Lung (tissue), 12 donors: ENCODE measurements around the gene FBXO42. TPM values are rescaled to one million over a fixed set of nuclear protein-coding genes. Genes with fewer than 3 reads are reported as not detected.

ENCODE experiments used
- ATAC-seq: fragments of 200-7000 bp; cut with Tn5 transposase; one replicate; pipeline ENCODE4 v1.9.1; 2020; ENCODE audit warnings: moderate number of reproducible peaks; ENCODE audit not compliant: insufficient read depth, low FRiP score
- DNase-seq, 3 donors: peaks; one replicate each; pipeline ENCODE4 v3.0.0-alpha.2; 2013 to 2017
- H3K27ac ChIP-seq, 2 donors: one replicate each; pipeline ENCODE4 v1.5.1; 2013; ENCODE audit warnings: mild to moderate bottlenecking in 2 of 2, moderate library complexity in 2 of 2, control low read depth in 1 of 2, inconsistent platforms in 1 of 2, low read depth in 1 of 2, low read length in 1 of 2
- H3K27me3 ChIP-seq, 3 donors: one replicate each; pipeline ENCODE4 v1.5.1; 2013; ENCODE audit warnings: low read length in 2 of 3; ENCODE audit not compliant: control insufficient read depth in 3 of 3, insufficient read depth in 3 of 3
- H3K36me3 ChIP-seq, 4 donors: one replicate each; pipeline ENCODE4 v1.5.1; 2013; ENCODE audit warnings: low read length in 4 of 4, mild to moderate bottlenecking in 1 of 4, moderate library complexity in 1 of 4; ENCODE audit not compliant: control insufficient read depth in 4 of 4, insufficient read depth in 4 of 4
- H3K4me1 ChIP-seq, 5 donors: one replicate each; pipeline ENCODE4 v1.5.1; 2013; ENCODE audit warnings: low read length in 5 of 5, mild to moderate bottlenecking in 2 of 5, moderate library complexity in 1 of 5; ENCODE audit not compliant: control insufficient read depth in 5 of 5, insufficient read depth in 5 of 5
- H3K4me3 ChIP-seq: one replicate; pipeline ENCODE4 v1.5.1; 2013; ENCODE audit warnings: mild to moderate bottlenecking, control low read depth, moderate library complexity
- H3K9ac ChIP-seq, 2 donors: one replicate each; pipeline ENCODE4 v1.5.1; 2013; ENCODE audit warnings: low read length in 2 of 2, control low read depth in 1 of 2; ENCODE audit not compliant: insufficient read depth in 1 of 2
- H3K9me3 ChIP-seq, 4 donors: one replicate each; pipeline ENCODE4 v1.5.1; 2013; ENCODE audit warnings: low read length in 3 of 4, mild to moderate bottlenecking in 1 of 4, moderate library complexity in 1 of 4; ENCODE audit not compliant: control insufficient read depth in 4 of 4, insufficient read depth in 3 of 4
- WGBS, 2 donors: extraction: QIAGEN DNeasy Blood & Tissue Kit; methylation state at CpG; one replicate each; pipeline ENCODE4 v1.1.7; 2013; 5-methylcytosine and 5-hydroxymethylcytosine counted together
- polyA plus RNA-seq, 2 donors: library from polyadenylated mRNA; stranded (reverse); fragments of 200-250 nt; gene quantifications; one replicate each; pipeline ENCODE4 v1.2.1, GENCODE V29; 2013
- total RNA-seq, 2 donors: library from RNA; depleted of rRNA in 1 of 2; stranded (reverse); fragments of >200 nt in 1 of 2; gene quantifications; one replicate each; pipeline ENCODE4 v1.2.1, GENCODE V29; 2014 to 2021
- TF ChIP-seq, protein P1 (sequence below): IDR thresholded peaks from 2 replicates; pipeline ENCODE4 v1.5.1; 2012; ENCODE audit warnings: mild to moderate bottlenecking; ENCODE audit errors: control extremely low read depth, extremely low read depth
- donor health status: control.
- donor health status: control.
- donor health status: Bipolar disorder and iron deficiency.
- donor health status: healthy.
- donor health status: DM: yes; HTN: yes; CAD: no.

Gene FBXO42
- total and polyA plus RNA-seq, 4 donors = 7.3 to 28.6 (median 14.8) TPM

DNA sequence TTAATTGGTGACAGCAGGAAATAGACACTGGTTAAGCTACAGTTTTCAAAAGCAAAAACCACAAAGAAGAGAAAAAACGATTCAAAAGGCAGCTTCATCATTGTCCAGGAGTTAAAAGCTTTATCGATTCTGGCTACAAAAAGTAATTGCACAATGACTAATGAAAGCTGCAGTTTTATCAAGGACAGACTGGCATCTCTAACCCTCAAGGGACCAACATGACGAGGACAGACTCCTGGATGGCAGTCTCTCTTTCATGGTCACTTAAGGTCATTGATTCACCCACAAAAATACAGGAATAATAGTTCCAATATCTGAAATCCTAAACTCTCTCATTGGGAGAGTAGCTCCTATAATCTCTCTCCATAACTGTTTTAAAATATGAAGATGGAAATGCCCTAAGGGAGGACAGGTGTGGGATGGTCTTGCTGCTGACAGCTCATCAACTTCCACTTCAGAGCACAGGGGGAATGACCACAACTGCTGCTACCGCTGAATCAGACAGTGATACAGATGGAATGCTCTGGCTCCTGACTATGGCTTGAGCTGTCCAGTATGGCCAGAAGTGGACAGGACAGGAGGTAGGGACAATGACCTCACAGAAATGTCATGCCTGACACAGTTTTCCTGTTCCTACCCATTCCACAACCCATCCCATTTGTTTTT, 97.9 kb downstream of the FBXO42 start:
- no peak for DNase-seq
- H3K9me3 ChIP-seq = no peaks in the 10 kb centered on the region
- H3K9ac ChIP-seq = no peak overlapping the region
- no peak for ATAC-seq
- peak overlapping the region in 1 of 2 donors; percentile 66 for H3K27ac ChIP-seq
- TF ChIP-seq, protein P1, sequence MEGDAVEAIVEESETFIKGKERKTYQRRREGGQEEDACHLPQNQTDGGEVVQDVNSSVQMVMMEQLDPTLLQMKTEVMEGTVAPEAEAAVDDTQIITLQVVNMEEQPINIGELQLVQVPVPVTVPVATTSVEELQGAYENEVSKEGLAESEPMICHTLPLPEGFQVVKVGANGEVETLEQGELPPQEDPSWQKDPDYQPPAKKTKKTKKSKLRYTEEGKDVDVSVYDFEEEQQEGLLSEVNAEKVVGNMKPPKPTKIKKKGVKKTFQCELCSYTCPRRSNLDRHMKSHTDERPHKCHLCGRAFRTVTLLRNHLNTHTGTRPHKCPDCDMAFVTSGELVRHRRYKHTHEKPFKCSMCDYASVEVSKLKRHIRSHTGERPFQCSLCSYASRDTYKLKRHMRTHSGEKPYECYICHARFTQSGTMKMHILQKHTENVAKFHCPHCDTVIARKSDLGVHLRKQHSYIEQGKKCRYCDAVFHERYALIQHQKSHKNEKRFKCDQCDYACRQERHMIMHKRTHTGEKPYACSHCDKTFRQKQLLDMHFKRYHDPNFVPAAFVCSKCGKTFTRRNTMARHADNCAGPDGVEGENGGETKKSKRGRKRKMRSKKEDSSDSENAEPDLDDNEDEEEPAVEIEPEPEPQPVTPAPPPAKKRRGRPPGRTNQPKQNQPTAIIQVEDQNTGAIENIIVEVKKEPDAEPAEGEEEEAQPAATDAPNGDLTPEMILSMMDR = no peak
- peaks cover 23 to 33% (median 27%) of the 10 kb centered on the region in 4 donors for H3K36me3 ChIP-seq
- H3K4me1 ChIP-seq = peaks cover 0 to 21% (median 8%) of the 10 kb centered on the region in 5 donors
- H3K4me3 ChIP-seq = no peak overlapping the region
- WGBS, 2 donors = 80 to 81% methylated on average over 4 of the region's 4 CpGs
- no peaks in the 10 kb centered on the region for H3K27me3 ChIP-seq

GRCh38 chr1:16253332-16253922, 98.9 kb downstream of the FBXO42 start:
- H3K9ac ChIP-seq = no peak overlapping the region
- TF ChIP-seq, protein P1 = no peak
- no peak overlapping the region for H3K27ac ChIP-seq
- H3K9me3 ChIP-seq = no peaks in the 10 kb centered on the region
- no peaks in the 10 kb centered on the region for H3K27me3 ChIP-seq
- peaks cover 23 to 33% (median 27%) of the 10 kb centered on the region in 4 donors for H3K36me3 ChIP-seq
- 77 to 79% methylated on average over 5 of the region's 5 CpGs for WGBS, 2 donors
- no peak for ATAC-seq
- H3K4me1 ChIP-seq = peaks cover 5 to 24% (median 18%) of the 10 kb centered on the region in 5 donors
- no peak overlapping the region for H3K4me3 ChIP-seq
- no peak for DNase-seq

- ATAC-seq (no peak), DNase-seq (no peak)
- H3K27ac ChIP-seq = no peak overlapping the region
- H3K9ac ChIP-seq = no peak overlapping the region
- no peak overlapping the region for H3K4me3 ChIP-seq
- TF ChIP-seq, protein P1 = no peak
- WGBS, 2 donors = 94 to 100% methylated on average over 2 of the region's 2 CpGs
- no peaks in the 10 kb centered on the region for H3K9me3 ChIP-seq
- peaks cover 7 to 28% (median 23%) of the 10 kb centered on the region in 5 donors for H3K4me1 ChIP-seq
- no peaks in the 10 kb centered on the region for H3K27me3 ChIP-seq
- H3K36me3 ChIP-seq = peaks cover 23 to 33% (median 27%) of the 10 kb centered on the region in 4 donors
Measured at GRCh38 chr1:16252912-16253311, 99.4 kb downstream of the FBXO42 start.
